ENCODE results near the gene SORCS2.

GRCh38 chr4:7243609-7244330 lies 51.4 kb downstream of the SORCS2 start:
- no peak for TF ChIP-seq CTCF (IDR thresholded peaks at IDR 0.05)
- TF ChIP-seq POLR2A (IDR thresholded peaks at IDR 0.05), result no peak
